ENCODE measurements around the gene CMYA5. TPM values are rescaled to one million over a fixed set of nuclear protein-coding genes. Genes with fewer than 3 reads are reported as not detected.

CMYA5 gene
- total and polyA plus RNA-seq, 4 donors, result 1.3 to 2.9 (median 2.0) TPM

DNA sequence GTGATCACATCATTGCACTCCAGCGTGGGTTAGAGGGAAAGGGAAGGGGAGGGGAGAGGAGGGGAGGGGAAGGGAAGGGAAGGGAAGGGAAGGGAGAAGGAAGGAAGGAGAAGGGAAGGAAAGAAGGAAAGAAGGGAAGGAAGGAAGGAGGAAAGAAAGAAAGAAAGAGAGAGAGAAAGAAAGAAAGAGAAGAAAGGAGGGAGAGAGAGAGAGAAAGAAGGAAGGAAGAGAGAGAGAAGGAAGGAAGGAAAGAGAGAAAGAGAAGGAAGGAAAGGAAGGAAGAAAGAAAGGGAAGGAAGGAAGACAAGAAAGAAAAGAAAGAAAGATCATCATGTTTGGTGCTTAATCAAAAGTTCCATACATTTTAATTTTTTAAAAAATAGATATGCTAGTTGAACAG lies 136.2 kb downstream of the CMYA5 start (continued):
- TF ChIP-seq, protein P1, sequence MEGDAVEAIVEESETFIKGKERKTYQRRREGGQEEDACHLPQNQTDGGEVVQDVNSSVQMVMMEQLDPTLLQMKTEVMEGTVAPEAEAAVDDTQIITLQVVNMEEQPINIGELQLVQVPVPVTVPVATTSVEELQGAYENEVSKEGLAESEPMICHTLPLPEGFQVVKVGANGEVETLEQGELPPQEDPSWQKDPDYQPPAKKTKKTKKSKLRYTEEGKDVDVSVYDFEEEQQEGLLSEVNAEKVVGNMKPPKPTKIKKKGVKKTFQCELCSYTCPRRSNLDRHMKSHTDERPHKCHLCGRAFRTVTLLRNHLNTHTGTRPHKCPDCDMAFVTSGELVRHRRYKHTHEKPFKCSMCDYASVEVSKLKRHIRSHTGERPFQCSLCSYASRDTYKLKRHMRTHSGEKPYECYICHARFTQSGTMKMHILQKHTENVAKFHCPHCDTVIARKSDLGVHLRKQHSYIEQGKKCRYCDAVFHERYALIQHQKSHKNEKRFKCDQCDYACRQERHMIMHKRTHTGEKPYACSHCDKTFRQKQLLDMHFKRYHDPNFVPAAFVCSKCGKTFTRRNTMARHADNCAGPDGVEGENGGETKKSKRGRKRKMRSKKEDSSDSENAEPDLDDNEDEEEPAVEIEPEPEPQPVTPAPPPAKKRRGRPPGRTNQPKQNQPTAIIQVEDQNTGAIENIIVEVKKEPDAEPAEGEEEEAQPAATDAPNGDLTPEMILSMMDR (IDR thresholded peaks at IDR 0.05; ENCODE audit: low read depth, low read length, missing input control), result no peak
- TF ChIP-seq YY1 (IDR thresholded peaks at IDR 0.05) (no peak), RXRA (IDR thresholded peaks at IDR 0.05) (no peak)

DNA sequence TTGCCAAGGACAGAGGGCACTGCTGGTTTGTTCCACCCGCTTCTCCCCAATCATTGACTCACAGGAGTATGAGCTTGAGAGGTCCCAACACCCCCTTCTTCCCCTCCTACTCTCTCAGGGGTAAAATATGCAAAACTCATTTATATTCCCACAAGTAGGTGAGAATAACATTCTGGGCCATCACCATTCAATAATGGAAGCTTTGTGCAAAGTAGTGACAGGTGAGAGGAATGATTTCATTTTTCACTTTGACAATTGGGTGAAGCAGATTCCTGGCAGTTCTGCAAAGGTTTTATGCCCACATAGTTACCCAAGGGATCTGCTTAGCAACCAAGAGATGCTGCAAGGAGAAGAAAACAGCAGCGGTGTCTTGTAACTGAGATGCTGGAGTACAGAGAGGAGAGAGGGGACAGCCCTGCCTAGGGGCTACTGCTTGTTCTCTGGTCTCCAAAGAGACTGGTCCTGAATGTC lies 137.6 kb downstream of the CMYA5 start:
- Histone ChIP-seq H3K27me3 (ENCODE audit: control insufficient read depth in 4 of 4, insufficient read depth in 4 of 4, low read length in 3 of 4) (no peaks in the 10 kb centered on the region), H3K4me3 (ENCODE audit: low read depth in 1 of 3, low read length in 3 of 3) (no peak overlapping the region), H3K9ac (ENCODE audit: low read depth in 1 of 2, low read length in 2 of 2) (no peak overlapping the region), H3K4me1 (ENCODE audit: control insufficient read depth in 4 of 4, insufficient read depth in 4 of 4, low read length in 3 of 4) (peaks cover 0 to 5% (median 0%) of the 10 kb centered on the region in 4 donors), H3K27ac (ENCODE audit: low read depth in 1 of 2, low read length in 2 of 2) (no peak overlapping the region), H3K9me3 (ENCODE audit: control insufficient read depth in 4 of 4, low read length in 3 of 4) (no peaks in the 10 kb centered on the region), H3K36me3 (ENCODE audit: control insufficient read depth in 4 of 4, insufficient read depth in 3 of 4, low read depth in 1 of 4, low read length in 3 of 4) (no peaks in the 10 kb centered on the region)
- DNase-seq (ENCODE audit: low spot score), result no peak
- 96% methylated on average over 2 of the region's 2 CpGs for WGBS
- TF ChIP-seq, protein P2, sequence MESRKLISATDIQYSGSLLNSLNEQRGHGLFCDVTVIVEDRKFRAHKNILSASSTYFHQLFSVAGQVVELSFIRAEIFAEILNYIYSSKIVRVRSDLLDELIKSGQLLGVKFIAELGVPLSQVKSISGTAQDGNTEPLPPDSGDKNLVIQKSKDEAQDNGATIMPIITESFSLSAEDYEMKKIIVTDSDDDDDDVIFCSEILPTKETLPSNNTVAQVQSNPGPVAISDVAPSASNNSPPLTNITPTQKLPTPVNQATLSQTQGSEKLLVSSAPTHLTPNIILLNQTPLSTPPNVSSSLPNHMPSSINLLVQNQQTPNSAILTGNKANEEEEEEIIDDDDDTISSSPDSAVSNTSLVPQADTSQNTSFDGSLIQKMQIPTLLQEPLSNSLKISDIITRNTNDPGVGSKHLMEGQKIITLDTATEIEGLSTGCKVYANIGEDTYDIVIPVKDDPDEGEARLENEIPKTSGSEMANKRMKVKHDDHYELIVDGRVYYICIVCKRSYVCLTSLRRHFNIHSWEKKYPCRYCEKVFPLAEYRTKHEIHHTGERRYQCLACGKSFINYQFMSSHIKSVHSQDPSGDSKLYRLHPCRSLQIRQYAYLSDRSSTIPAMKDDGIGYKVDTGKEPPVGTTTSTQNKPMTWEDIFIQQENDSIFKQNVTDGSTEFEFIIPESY (IDR thresholded peaks at IDR 0.05), result no peak
- TF ChIP-seq TAF1 (conservative IDR thresholded peaks at IDR 0.05), result no peak
- TF ChIP-seq, protein P1 (IDR thresholded peaks at IDR 0.05; ENCODE audit: low read depth, low read length, missing input control), result no peak
- TF ChIP-seq, protein P3, sequence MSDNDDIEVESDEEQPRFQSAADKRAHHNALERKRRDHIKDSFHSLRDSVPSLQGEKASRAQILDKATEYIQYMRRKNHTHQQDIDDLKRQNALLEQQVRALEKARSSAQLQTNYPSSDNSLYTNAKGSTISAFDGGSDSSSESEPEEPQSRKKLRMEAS (IDR thresholded peaks at IDR 0.05), result no peak
- TF ChIP-seq NR2F2 (IDR thresholded peaks at IDR 0.05), result no peak
- TF ChIP-seq FOXA2 (IDR thresholded peaks at IDR 0.05), result no peak
- TF ChIP-seq FOXA1 (IDR thresholded peaks at IDR 0.05), result no peak

DNA sequence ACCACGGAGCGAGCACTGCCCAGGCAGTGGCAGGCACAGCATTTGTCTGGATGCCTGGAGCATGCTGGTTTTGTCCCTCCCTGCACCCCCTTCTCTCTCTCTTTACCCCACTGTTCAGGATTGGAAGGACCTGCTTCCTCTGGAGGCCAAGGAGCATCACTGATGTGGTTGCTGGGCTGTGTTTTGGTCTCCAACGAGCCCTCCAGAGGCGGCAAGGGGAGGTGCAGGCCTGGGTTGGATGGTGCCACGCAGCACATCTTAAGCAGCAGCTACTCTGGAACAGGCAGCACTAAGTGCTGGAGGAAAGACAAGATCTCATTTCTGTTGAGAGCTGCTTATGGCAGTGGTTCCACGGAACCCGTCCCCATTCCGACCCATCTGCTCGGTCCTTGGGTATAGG lies 139.6 kb downstream of the CMYA5 start:
- DNase-seq (ENCODE audit: low spot score), result no peak
- Histone ChIP-seq H3K27ac (ENCODE audit: low read depth in 1 of 2, low read length in 2 of 2) (no peak overlapping the region), H3K36me3 (ENCODE audit: control insufficient read depth in 4 of 4, insufficient read depth in 3 of 4, low read depth in 1 of 4, low read length in 3 of 4) (no peaks in the 10 kb centered on the region), H3K9ac (ENCODE audit: low read depth in 1 of 2, low read length in 2 of 2) (no peak overlapping the region), H3K4me3 (ENCODE audit: low read depth in 1 of 3, low read length in 3 of 3) (no peak overlapping the region), H3K27me3 (ENCODE audit: control insufficient read depth in 4 of 4, insufficient read depth in 4 of 4, low read length in 3 of 4) (no peaks in the 10 kb centered on the region), H3K9me3 (ENCODE audit: control insufficient read depth in 4 of 4, low read length in 3 of 4) (no peaks in the 10 kb centered on the region), H3K4me1 (ENCODE audit: control insufficient read depth in 4 of 4, insufficient read depth in 4 of 4, low read length in 3 of 4) (peaks cover 0 to 5% (median 0%) of the 10 kb centered on the region in 4 donors)
- TF ChIP-seq, protein P4, sequence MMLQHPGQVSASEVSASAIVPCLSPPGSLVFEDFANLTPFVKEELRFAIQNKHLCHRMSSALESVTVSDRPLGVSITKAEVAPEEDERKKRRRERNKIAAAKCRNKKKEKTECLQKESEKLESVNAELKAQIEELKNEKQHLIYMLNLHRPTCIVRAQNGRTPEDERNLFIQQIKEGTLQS (IDR thresholded peaks at IDR 0.05), result no peak
- TF ChIP-seq NR2F2 (IDR thresholded peaks at IDR 0.05), result no peak
- peak in 1 of 2 donors; percentile 49 for TF ChIP-seq RAD21 (IDR thresholded peaks at IDR 0.05)
- no peak for TF ChIP-seq SP1 (IDR thresholded peaks at IDR 0.05)
- 61% methylated on average over 9 of the region's 9 CpGs for WGBS
